ENCODE results near the gene AP3S1.

Gene AP3S1

DNA sequence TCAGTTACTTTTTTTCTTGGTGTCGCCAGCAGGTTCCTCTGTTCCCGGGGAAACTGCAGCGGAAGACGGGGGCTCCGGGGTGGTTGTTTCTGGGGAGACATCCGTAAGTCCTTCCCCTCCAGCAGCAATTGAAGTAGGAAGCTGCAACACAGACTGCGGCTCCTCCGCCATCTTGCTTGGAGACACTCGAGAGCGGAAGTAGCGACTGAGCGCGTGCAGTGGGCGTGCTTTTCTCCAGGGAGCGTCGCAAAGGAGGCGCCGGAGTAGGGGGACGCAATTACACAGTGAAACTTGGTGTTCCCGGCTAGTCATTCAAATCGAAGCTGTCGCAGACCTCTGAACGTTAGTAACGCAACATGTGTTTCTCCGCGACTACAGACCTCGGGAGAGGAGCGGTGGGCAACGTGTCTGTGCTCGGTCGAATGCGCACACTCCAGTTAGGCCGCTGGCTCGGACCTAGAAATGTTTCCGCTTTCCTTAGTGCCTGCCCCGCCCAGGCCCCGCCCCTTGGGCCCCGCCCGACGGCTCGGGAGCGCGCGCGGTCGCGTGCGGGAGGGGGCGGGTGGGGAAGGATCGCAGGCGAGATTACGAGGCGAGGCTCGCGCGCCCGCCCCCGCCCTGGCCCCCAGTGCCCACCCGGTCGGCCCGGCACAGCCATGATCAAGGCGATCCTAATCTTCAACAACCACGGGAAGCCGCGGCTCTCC, at the start of gene AP3S1, which contains the start of gene ATG12:
TSS of gene AP3S1 (plus strand) at position 554 of the 707 bp plus-strand sequence. CDS start at position 657, 103 bp downstream.
TSS of gene ATG12 (minus strand) at position 184 of the 707 bp plus-strand sequence. CDS start at position 171, 13 bp downstream.
- peak; percentile 67 for DNase-seq (ENCODE audit: extremely low read depth, low read depth)
- TF ChIP-seq, protein P1, sequence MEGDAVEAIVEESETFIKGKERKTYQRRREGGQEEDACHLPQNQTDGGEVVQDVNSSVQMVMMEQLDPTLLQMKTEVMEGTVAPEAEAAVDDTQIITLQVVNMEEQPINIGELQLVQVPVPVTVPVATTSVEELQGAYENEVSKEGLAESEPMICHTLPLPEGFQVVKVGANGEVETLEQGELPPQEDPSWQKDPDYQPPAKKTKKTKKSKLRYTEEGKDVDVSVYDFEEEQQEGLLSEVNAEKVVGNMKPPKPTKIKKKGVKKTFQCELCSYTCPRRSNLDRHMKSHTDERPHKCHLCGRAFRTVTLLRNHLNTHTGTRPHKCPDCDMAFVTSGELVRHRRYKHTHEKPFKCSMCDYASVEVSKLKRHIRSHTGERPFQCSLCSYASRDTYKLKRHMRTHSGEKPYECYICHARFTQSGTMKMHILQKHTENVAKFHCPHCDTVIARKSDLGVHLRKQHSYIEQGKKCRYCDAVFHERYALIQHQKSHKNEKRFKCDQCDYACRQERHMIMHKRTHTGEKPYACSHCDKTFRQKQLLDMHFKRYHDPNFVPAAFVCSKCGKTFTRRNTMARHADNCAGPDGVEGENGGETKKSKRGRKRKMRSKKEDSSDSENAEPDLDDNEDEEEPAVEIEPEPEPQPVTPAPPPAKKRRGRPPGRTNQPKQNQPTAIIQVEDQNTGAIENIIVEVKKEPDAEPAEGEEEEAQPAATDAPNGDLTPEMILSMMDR (IDR thresholded peaks at IDR 0.05; ENCODE audit: low read depth, low read length), result no peak

DNA sequence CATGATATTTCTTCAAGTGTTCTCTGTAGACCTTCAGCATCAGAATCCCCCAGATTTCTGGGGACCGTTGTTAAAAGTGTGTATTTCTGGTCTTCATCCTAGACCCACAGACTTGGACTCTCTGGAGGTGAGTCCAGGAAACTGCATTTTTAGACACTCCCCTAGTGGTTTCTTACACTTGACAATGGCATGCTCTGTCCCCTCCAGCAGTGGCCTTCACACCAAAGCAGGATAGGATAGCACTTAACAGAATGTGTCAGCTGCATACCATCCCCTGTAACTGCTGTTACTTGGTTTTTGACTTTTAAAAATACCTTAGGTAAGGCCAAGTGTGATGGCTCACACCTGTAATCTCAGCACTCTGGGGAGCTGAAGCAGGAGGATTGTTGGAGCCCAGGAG, 46.0 kb upstream of the AP3S1 start:
- TF ChIP-seq, protein P1 (IDR thresholded peaks at IDR 0.05; ENCODE audit: low read depth, low read length), result no peak
- no peak for DNase-seq (ENCODE audit: extremely low read depth, low read depth)

DNA sequence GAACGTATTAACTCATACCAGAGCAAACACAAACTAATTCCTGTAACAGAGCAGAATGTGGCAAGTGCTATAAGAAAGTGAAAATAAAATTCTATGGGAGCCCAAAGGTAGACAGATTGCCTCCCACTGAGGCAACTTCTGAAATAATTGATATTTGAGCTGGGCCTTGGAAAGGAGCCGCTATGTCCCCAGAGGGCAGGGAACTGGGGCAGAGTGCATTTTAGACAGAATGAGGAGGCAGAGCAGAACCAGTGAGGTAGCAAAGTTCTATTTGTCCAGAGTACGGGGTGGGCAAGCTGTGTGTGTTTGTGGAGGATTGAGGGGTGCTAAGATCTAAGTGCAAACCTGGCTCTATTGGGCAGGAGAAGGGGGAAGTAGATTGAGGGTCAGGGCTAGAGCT, 45.1 kb upstream of the AP3S1 start:
- DNase-seq (ENCODE audit: extremely low read depth, low read depth), result no peak
- TF ChIP-seq, protein P1 (IDR thresholded peaks at IDR 0.05; ENCODE audit: low read depth, low read length), result no peak

DNA sequence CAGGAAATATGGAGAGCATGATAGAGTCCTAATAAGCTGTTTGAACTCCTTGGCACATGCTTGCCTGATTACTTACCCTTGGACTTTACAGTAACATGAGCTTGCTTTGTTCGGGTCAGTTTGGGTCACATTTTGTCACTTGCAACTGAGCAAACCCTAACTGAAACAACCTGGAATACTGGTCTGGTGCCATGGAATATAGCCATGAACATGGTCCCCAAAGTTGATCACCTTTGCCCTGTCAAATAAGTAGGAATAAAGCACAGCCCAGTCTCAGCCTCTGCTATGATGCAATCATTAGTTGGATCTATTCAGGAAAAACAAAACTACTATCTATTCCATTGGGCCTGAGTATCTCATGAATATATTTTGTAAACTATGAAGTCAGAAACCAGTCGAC, 43.5 kb upstream of the AP3S1 start:
- DNase-seq (ENCODE audit: extremely low read depth, low read depth), result no peak
- TF ChIP-seq, protein P1 (IDR thresholded peaks at IDR 0.05; ENCODE audit: low read depth, low read length), result no peak

- DNase-seq (ENCODE audit: extremely low read depth, low read depth), result no peak
- TF ChIP-seq, protein P1 (IDR thresholded peaks at IDR 0.05; ENCODE audit: low read depth, low read length), result no peak
Measured at GRCh38 chr5:115800108-115800507, 41.6 kb upstream of the AP3S1 start.

DNA sequence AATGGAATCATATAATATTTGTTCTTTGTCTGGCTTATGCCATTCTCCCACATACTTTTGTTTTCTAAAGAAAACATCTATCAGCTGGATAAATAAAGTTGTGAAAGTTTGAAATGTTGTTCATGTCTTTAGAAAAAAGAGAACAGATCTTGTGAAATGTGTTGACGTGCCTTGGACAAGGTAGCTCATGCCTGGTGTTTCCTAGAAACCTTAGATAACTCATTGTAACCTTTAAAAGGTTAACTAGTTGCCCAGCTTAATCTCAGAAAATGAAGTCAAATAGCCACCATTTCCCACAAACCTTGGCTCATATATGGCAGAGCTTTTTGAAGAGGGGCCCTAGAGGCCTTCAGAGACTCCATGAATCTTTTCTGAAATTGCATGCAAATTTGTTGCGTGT, 40.6 kb upstream of the AP3S1 start:
- TF ChIP-seq, protein P1 (IDR thresholded peaks at IDR 0.05; ENCODE audit: low read depth, low read length), result no peak
- no peak for DNase-seq (ENCODE audit: extremely low read depth, low read depth)

DNA sequence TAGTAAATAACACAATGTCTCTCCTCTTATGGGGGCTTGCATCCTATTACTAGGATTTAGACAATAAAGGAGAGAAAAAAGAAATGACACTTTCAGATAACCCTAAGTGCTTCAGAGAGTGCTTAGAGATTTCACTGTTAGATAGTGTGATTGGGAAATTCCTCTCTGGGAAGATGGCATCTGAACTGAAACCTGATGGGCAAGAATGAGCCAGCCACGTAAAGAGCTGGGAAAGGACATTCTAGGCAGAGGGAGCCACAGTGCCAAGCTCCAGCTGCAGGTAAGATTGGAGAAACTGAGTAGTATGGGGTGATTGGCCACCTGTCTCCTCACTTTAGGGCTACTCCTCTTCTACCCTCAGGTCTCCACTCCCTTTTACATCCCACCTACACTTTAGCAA, 39.8 kb upstream of the AP3S1 start:
- no peak for DNase-seq (ENCODE audit: extremely low read depth, low read depth)
- TF ChIP-seq, protein P1 (IDR thresholded peaks at IDR 0.05; ENCODE audit: low read depth, low read length), result no peak
